HG02571 (cell line): ENCODE results near the gene HLA-DRB5.
"Not testable (repeated sequence)": the region's sequence is repeated elsewhere in the genome, so short reads cannot be mapped to it uniquely, and the experiment has no call there.

ENCODE experiments used
- ATAC-seq: cut with Tn5 transposase; IDR thresholded peaks from one replicate; pipeline ENCODE4 v1.9.1; 2021; ENCODE audit warnings: mild to moderate bottlenecking, moderate library complexity; ENCODE audit not compliant: unreplicated experiment

HLA-DRB5 gene

GRCh38 chr6:32529697-32530430 lies at the start of gene HLA-DRB5:
Gene HLA-DRB5 (minus strand): TSS chr6:32530287. CDS start chr6:32530224, 63 bp downstream.
- no peak for ATAC-seq

GRCh38 chr6:32578962-32579361 lies 48.9 kb upstream of the HLA-DRB5 start:
- no peak for ATAC-seq

GRCh38 chr6:32577493-32577892 lies 47.4 kb upstream of the HLA-DRB5 start:
- not testable (repeated sequence) for ATAC-seq

GRCh38 chr6:32576250-32576649 lies 46.2 kb upstream of the HLA-DRB5 start:
- ATAC-seq, result no peak

- no peak for ATAC-seq
These were observed 40.3 kb upstream of the HLA-DRB5 start for GRCh38 chr6:32570363-32570905.

- no peak for ATAC-seq
These were observed 38.5 kb upstream of the HLA-DRB5 start for GRCh38 chr6:32568561-32568960.

- no peak for ATAC-seq
These were observed 36.9 kb upstream of the HLA-DRB5 start for GRCh38 chr6:32566957-32567356.

- no peak for ATAC-seq
These were observed 35.4 kb upstream of the HLA-DRB5 start for GRCh38 chr6:32565511-32565910.

- no peak for ATAC-seq
These were observed 32.9 kb upstream of the HLA-DRB5 start for GRCh38 chr6:32562940-32563339.

GRCh38 chr6:32559747-32560146 lies 29.7 kb upstream of the HLA-DRB5 start:
- ATAC-seq, result no peak

GRCh38 chr6:32558426-32559057 lies 28.5 kb upstream of the HLA-DRB5 start:
- ATAC-seq, result no peak

- ATAC-seq, result no peak
These were observed 24.3 kb upstream of the HLA-DRB5 start for GRCh38 chr6:32554116-32554965.

GRCh38 chr6:32553037-32553742 lies 23.1 kb upstream of the HLA-DRB5 start:
- no peak for ATAC-seq

GRCh38 chr6:32551410-32551809 lies 21.3 kb upstream of the HLA-DRB5 start:
- no peak for ATAC-seq

- ATAC-seq, result no peak
These were observed 9.8 kb upstream of the HLA-DRB5 start for GRCh38 chr6:32539839-32540238.

- not testable (repeated sequence) for ATAC-seq
These were observed 325 bp upstream of the HLA-DRB5 start for GRCh38 chr6:32530431-32530793.

GRCh38 chr6:32522302-32523047 lies 7.6 kb downstream of the HLA-DRB5 start:
- no peak for ATAC-seq

GRCh38 chr6:32519910-32520258 lies 10.2 kb downstream of the HLA-DRB5 start:
- ATAC-seq, result no peak

- ATAC-seq, result no peak
These were observed 10.8 kb downstream of the HLA-DRB5 start for GRCh38 chr6:32519118-32519909.
